Measurements from ENCODE around the gene APOBR.
"Not testable (repeated sequence)": the region's sequence is repeated elsewhere in the genome, so short reads cannot be mapped to it uniquely, and the experiment has no call there.

APOBR gene, protein sequence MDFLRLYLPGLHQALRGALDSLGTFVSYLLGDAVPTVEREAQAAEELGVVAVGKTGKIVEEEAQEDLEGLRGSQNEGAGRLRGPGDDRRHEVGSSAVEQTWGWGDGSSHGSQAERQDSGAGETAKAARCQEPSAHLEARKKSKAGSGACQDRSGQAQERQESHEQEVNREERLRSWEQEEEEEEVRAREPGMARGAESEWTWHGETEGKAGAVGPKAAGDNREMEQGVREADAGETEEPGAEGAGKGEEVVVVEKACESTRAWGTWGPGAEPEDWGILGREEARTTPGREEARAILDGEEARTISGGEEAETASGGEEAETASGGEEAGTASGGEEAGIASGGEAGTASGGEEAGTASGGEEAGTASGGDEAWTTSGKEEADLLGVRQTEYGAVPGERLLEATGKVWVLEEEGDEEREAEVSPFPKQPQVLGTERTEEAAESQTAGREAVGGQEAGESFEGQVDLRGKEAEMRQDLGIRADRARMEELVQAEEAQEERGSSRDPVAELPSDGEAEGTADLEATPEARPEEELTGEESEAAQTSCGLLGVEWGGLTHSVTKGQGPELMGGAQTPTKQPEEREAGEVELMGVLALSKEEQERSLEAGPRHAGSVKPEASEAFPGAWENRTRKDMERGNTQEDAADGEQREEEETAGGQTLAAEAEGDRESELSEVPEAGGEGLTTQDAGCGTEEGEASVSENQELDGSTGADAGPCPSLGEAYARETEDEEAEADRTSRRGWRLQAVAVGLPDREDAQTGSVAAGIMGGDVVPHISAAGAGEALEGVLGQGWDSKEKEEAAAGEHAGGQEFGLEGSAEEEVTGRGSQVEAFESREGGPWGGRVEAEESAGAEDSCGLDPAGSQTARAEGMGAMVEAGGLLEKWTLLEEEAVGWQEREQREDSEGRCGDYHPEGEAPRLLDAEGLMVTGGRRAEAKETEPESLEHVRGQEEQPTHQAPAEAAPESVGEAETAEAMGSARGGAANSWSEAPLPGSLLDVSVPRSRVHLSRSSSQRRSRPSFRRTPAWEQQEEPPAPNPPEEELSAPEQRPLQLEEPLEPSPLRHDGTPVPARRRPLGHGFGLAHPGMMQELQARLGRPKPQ

DNA sequence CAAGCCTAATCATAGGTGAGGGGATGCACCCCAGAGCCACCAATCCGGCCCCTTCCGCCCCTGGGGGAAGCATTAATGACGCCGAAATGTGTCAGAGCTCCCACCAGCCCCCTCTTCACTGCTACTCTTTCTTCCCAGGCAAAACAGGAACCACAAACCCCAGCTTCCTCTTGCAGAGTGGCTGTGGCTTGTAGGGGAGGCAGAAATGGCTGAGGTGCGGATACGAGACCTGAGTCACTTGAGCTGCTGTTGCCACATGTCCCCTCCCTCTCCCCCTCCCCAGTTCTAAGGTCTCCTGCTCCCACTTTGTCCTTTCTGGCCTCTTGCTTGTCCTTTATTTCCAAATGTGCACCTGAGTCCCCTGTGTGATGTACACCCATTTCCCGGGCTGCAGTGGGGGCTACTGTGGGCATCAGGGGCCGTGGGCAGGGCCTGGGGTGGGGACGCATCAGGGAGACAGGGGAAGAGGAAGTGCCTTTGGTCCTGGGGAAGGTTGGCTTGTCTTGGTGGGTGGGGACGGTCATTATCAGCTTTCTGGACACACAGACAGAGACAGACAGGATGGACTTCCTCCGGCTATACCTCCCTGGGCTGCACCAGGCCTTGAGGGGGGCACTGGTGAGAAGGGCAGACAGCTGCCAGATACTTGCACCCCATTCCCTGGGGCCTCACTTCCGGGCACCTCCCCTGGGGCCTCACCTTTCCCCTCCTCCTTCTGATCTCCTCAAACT is at the start of gene APOBR:
Gene APOBR, plus strand, starts transcription at position 523 of the 731 bp plus-strand sequence. Its CDS starts 39 bp downstream, at position 562.
- TF ChIP-seq, protein P1, sequence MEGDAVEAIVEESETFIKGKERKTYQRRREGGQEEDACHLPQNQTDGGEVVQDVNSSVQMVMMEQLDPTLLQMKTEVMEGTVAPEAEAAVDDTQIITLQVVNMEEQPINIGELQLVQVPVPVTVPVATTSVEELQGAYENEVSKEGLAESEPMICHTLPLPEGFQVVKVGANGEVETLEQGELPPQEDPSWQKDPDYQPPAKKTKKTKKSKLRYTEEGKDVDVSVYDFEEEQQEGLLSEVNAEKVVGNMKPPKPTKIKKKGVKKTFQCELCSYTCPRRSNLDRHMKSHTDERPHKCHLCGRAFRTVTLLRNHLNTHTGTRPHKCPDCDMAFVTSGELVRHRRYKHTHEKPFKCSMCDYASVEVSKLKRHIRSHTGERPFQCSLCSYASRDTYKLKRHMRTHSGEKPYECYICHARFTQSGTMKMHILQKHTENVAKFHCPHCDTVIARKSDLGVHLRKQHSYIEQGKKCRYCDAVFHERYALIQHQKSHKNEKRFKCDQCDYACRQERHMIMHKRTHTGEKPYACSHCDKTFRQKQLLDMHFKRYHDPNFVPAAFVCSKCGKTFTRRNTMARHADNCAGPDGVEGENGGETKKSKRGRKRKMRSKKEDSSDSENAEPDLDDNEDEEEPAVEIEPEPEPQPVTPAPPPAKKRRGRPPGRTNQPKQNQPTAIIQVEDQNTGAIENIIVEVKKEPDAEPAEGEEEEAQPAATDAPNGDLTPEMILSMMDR (conservative IDR thresholded peaks at IDR 0.05; ENCODE audit: low read length): no peak
- no peak within 1 kb of the TSS for H3K4me3 ChIP-seq (ENCODE audit: low read length)
- no peak for DNase-seq (ENCODE audit: low read depth)

DNA sequence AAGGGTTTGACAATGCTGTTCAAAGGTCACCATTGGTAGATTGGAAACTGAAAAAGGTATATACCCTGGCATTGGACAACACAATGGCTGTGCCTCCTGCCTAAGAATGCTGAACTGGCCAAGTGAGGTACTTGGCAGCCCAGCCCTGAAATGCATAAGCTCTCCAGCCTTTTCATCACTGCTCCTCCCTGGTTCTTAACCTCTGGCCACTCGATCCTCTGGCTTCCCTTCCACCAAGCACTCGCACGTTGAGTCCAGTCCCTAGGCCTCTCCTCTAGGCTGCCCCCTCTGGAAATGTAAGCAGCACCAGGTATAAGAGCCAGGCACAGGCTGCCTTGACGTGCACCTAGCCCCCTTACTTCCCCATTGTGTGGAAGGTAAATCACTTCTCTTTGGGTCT is 48.1 kb upstream of the APOBR start:
- H3K4me3 ChIP-seq (ENCODE audit: low read length); DNase-seq (ENCODE audit: low read depth): not testable (repeated sequence)

DNA sequence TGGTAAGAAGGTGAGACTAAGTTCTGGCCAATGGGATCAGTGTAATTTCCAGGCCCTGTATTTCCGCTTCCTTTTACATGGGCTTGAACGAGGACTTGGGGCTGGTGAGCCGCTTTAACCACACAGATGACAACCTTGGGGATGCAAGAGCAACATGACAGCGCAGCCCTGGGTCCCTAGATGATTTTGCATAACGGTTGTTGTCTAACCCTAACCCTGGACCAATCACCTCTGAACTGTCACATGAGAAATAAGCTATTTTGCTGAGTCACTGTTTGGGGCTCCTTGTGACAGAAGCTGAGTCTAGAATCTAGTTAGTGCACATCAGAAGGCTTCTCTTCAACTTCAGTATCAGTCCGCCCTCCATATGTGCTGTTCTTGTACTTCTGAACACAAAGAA is 47.4 kb upstream of the APOBR start:
- not testable (repeated sequence) for H3K4me3 ChIP-seq (ENCODE audit: low read length); DNase-seq (ENCODE audit: low read depth)

DNA sequence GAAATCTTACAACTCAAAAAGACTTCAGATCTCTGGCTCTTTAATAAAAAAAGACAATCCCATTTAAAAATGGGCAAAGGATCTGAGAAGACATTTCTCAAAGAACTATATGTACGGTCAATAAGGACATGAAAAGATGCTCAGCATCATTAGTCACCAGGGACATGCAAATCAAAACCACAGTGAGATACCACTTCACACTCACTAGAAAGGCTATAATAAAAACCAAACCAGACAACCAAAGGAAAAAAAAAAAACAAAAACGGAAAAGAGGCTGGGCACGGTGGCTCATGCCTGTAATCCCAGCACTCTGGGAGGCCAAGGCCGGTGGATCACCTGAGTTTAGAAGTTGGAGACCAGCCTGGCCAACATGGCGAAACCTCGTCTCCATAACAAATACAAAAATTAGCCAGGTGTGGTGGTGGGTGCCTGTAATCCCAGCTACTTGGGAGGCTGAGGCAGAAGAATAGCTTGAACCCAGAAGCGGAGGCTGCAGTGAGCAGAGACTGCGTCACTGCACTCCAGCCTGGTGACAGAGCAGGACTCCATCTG is 20.7 kb upstream of the APOBR start:
- DNase-seq (ENCODE audit: low read depth): no peak
- H3K4me3 ChIP-seq (ENCODE audit: low read length): no peak overlapping the region
- TF ChIP-seq, protein P1 (conservative IDR thresholded peaks at IDR 0.05; ENCODE audit: low read length): no peak

DNA sequence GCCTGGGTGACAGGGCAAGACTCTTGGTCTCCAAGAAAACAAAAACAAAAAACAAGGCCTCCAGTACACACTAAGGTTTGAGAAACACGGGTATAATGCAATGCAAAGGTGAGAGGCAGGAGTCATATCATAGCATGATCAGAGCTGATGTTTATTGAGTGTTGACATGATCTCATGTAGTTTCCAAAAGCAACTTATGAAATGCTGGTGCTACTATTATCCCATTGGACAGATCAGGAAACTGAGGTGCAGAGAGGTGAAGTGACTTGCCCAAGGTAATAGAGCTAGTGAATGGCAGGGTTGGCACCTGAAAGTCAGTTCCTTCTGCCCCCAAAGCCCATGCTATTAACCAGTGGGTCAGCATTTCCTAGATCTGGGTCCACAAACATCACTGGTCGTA is 19.2 kb upstream of the APOBR start:
- TF ChIP-seq, protein P1 (conservative IDR thresholded peaks at IDR 0.05; ENCODE audit: low read length): no peak
- no peak overlapping the region for H3K4me3 ChIP-seq (ENCODE audit: low read length)
- no peak for DNase-seq (ENCODE audit: low read depth)

DNA sequence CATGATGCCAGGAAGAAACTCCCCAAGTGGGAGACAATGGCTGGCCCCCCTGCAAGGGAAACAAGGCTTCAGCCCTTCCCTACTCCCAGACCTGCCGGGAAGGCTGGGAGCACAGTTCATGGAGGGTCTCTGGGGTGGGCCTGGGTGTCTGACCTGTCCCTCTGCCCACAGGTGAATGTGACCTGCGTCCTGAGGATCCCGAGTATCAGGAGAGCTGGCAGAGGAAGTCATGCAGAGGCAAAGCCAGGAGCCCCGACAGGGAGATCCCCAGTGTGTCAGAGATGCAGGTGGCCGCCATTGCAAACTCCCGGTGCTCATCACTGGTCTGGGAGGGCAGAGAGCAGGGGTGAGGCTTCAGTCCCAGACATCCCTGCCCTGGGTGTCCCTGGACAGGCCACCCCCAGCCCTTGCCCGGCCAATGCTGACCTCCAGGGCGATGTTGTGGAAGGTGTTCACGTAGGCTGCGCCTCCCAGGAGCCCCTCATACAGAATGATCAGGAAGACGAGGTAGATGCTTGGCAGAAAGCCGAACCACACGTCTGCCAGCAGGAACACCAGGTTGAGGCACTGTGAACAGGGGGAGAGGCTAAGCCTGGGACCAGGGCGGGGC is 17.0 kb upstream of the APOBR start:
- no peak overlapping the region for H3K4me3 ChIP-seq (ENCODE audit: low read length)
- DNase-seq (ENCODE audit: low read depth): no peak
- TF ChIP-seq, protein P1 (conservative IDR thresholded peaks at IDR 0.05; ENCODE audit: low read length): no peak

DNA sequence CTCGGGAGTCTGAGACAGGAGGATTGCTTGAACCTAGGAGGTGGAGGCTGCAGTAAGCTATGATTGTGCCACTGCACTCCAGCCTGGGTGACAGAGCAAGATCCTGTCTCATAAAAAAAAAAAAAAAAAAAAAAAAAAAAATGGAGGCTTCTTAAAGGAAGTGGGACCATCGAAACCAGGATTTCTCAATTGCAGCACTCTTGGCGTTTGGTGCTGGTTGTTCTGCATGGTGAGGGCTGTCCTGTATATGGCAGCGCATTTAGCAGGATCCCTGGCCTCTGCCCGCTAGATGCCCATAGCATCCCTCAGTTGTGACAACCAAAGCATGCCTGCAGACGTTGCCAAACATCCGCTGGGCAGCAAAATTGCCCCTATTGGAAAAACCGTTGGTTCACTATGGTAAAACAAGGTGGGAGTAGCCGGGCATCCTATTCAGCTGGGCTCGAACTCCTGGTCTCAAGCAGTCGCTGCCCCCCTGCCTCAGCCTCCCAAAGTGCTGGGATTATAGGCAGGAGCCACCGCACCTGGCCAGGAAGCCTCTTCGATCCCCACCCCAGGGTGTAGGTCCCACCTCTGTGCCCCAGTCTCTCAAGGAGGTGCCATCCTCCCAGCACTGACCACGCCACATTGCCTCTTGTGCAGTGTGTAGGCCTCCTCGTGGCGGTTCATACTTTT is 15.8 kb upstream of the APOBR start:
- DNase-seq (ENCODE audit: low read depth): no peak
- TF ChIP-seq, protein P1 (conservative IDR thresholded peaks at IDR 0.05; ENCODE audit: low read length): no peak
- H3K4me3 ChIP-seq (ENCODE audit: low read length): no peak overlapping the region

All from AG10803 (cell line).